H4 (cell line): Measurements from ENCODE around the gene SPRR2B. TPM values are rescaled to one million over a fixed set of nuclear protein-coding genes. Genes with fewer than 3 reads are reported as not detected.
A peak's percentile ranks its signal among the peaks of the same experiment; 100 is the strongest.
"Not testable (repeated sequence)": the region's sequence is repeated elsewhere in the genome, so short reads cannot be mapped to it uniquely, and the experiment has no call there.

ENCODE experiments used
- DNase-seq: peaks from one replicate; pipeline ENCODE4 v3.0.0-alpha.2; 2015; ENCODE audit warnings: low spot score
- total RNA-seq: library from RNA; depleted of rRNA; stranded (reverse); fragments of >200 nt; shearing (Covaris generic); gene quantifications from 2 replicates; pipeline ENCODE4 v1.2.3, GENCODE V29; 2014; rRNA removed

SPRR2B gene
- total RNA-seq, result not detected in 2 replicates

GRCh38 chr1:153071511-153071910, at the start of gene SPRR2B:
SPRR2B (minus strand) TSS chr1:153071611; CDS start chr1:153070839, 772 bp downstream.
- DNase-seq, result no peak

DNA sequence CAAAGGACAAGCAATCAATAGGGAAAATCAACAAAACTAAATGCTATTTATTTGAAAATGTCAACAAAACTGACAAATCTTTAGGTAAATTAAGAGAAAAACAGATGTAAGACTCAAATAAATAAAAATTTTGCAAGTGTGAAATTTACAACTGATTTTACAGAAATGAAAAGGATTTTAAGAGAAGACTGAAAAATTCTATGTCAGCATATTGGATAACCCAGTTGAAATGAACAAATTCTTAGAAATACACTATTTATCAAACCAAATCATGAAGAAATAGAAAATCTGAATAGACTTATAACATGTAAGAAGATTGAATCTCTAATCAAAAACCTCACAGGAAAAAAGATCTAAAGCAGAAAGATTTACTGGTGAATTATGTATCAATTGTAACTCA, 49.5 kb upstream of the SPRR2B start:
- DNase-seq, result no peak

GRCh38 chr1:153119491-153119971, 48.1 kb upstream of the SPRR2B start:
- no peak for DNase-seq

- DNase-seq, result not testable (repeated sequence)
Observed at GRCh38 chr1:153115264-153115663, 43.9 kb upstream of the SPRR2B start.

- DNase-seq, result no peak
Observed at GRCh38 chr1:153113416-153113815, 42.0 kb upstream of the SPRR2B start, which contains the start of gene SPRR2F. SPRR2F (minus strand) TSS chr1:153113516; CDS start chr1:153112733, 783 bp downstream.

- DNase-seq, result not testable (repeated sequence)
Observed at GRCh38 chr1:153112454-153112853, 41.0 kb upstream of the SPRR2B start.

DNA sequence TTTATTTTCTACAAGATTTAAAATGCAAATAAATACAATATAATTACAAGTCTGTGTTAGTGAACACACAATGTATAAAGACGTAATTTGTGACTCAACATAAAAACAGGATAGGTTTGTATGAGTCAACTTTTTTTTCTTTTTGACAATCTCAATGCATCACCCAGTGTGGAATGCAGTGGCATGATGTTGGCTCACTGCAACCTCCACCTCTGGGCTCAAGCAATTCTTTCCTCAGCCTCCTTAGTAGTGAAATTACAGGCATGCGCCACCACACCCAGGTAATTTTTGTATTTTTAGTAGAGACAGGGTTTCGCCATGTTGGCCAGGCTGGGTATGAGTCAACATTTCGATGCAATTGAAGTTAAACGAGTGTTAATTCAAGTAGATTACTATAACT, 28.8 kb upstream of the SPRR2B start:
- DNase-seq, result peak; percentile 65

GRCh38 chr1:153099461-153100045, 28.1 kb upstream of the SPRR2B start:
- DNase-seq, result no peak

DNA sequence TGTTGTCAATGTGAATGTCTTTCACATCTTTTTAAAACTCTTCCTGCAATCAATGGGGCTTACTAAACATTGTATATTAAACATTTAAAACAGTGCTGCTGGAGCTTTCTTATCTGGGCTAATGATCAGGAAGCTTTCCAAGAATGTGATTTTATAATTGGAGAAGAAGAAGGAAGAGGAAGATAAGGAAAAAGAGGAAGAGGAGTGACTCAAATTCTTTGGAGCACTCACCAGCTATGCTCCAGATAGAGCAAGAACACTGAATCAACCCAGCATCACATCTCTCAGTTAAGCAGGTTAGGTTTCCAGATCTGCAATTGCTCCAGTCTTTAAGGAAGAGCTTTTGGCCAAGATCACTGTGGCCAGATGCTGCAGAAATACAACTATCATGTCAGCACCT, 24.4 kb upstream of the SPRR2B start:
- no peak for DNase-seq

DNA sequence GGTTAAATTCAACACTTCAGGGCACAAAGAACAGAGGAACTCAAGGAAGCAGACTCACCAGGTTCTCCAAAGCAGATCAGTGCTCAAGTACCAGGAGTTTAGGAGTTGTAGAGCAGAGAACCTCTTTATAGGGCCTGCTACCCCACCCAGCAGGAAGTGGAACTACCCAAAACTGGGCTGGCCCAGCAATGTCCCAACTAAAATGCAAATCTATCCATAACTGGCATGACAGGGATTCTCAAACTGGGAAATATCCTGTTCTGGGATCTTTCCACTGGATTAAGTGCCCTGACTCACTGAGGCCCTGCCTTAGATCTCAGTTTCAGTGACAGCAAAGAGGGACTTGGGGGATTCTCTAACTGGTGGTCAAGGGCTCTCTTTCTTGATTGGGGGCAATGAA, 23.0 kb upstream of the SPRR2B start, which contains the start of gene SPRR2E:
Gene SPRR2E, minus strand, starts transcription at position 101 of the 400 bp plus-strand sequence. CDS start 775 bp downstream, outside the sequence.
- DNase-seq, result no peak

DNA sequence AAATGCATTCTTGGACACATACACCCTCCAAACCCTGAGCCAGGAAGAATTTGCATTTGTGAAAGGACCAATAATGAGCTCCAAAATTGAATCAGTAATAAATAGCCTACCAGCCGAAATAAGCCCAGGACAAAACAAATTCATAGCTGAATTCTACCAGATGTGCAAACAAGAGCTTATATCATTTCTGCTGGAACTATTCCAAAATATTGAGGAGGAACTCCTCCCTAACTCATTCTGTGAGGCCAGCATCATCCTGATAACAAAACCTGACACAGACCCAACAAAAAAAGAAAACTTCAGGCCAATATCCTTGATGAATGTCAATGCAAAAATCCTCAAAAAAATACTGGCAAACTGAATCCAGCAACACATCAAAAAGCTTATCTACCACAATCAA, 16.2 kb upstream of the SPRR2B start:
- no peak for DNase-seq

GRCh38 chr1:153081736-153082135, 10.3 kb upstream of the SPRR2B start:
- DNase-seq, result peak; percentile 5

- no peak for DNase-seq
Observed at GRCh38 chr1:153072806-153073726, 1.7 kb upstream of the SPRR2B start.

GRCh38 chr1:153070243-153070642, 1.2 kb downstream of the SPRR2B start:
- no peak for DNase-seq

DNA sequence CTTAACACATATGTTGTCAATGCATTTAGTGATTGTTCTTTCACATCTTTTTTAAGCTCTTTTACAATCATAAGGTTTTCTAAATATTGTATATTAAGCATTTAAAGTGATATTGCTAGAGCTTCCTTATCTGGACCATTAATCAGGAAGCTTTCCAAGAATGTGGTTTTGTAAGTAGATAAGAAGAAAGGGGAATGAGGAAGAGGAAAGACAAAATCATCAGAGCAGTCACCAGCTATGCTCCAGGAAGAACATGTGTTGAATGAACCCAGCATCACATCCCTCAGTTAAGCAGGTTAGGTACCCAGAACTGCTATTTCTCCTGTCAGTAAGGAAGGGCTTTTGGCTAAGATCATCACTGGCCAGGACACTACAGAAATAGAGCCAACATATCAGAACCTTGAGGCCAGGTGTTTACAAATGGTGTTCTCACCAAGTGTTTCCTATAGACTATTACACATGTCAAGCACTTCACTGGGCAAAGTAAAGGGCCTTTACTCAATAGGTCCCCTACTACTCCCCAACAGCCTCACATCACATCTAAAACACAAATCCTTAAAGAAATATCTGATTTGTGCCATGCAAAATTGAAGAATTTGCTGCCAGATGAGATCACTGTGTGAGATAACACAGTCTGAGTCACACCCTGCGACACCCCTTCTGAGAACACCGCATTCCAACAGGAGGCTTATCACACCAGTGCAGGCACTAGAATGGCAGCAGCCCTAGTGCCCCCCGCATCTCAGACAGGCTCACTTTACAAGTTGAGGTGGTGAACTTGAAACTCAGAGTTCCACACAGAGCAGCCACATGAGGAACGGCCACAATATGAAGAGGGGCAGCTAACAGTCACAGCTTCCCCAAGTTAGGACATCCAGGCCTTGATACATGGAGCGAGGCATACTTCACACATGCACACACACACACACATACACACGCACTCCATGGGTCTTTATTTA, 12.3 kb downstream of the SPRR2B start:
- DNase-seq, result no peak

GRCh38 chr1:153058154-153058553, 13.3 kb downstream of the SPRR2B start:
- DNase-seq, result no peak

GRCh38 chr1:153057375-153057774, 14.0 kb downstream of the SPRR2B start, which contains the start of gene SPRR2A:
SPRR2A (minus strand) TSS chr1:153057512; CDS start chr1:153056735, 777 bp downstream.
- DNase-seq, result no peak

DNA sequence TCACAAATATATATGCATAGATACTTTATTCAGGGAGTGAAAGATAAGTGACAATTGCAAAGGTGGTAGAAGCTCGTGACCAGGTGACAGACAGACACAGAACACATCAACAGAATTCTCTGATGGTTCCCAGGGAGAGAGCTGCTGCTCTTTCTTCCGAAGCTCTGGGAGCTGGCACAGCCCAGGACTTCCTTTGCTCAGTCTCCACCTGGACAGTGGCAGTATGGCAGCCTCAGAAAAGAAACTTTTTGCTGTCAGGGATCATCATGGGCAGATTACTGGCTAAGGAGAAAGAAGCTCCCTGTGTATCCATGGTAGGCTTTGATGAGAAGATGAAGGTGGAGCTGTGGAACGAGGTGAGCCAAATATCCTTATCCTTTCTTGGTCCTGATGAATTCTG, 15.3 kb downstream of the SPRR2B start:
- DNase-seq, result not testable (repeated sequence)

DNA sequence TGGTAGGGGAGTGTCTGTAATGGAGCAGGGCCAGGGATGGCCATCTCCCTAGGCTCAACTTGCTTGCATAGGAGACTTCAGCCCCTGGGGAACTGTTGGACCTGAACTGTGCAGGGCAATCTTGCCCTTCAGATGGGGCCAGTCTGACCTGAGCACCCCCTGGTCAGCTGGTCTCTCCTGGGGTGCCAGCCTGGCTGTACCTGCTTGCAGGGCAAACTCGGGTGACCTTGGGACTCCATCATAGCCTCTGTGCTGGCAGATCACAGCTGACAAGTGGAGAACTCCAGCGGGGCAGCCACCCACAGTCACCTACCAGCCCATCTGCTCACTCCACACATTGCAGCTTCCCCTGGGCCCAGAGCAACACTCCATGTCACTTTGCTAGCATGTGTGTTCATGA, 22.2 kb downstream of the SPRR2B start:
- no peak for DNase-seq

DNA sequence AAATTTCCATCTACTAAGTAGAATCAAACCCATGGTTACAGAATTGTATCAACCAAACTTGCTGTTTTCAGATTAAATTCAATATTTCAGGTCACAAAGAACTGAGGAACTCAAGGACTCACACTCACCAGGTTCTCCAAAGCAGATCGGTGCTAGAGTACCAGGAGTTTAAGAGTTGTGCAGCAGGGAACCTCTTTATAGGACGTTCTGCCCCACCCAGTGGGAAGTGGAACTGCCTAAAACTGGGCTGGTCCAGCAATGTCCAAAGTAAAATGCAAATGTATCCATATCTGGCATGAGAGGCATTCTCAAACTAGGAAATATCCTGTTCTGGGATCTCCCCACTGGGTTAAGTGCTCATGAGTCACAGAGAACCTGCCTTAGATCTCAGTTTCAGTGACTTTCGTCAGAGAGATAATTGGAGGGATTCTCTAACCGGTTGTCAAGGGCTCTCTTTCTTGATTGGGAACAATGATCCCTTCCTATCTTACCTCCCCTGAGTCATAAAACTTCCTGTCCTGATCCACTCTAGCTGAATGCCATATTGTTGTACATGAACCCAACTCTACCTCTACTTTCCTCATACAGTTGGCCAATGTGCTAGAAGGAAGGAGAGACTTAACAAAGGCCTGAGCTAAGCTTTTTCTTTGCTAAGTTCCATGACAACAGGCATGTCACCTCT, 30.3 kb downstream of the SPRR2B start, which contains the start of gene SPRR2D:
Gene SPRR2D, minus strand, starts transcription at position 171 of the 682 bp plus-strand sequence. CDS start 774 bp downstream, outside the sequence.
- no peak for DNase-seq

DNA sequence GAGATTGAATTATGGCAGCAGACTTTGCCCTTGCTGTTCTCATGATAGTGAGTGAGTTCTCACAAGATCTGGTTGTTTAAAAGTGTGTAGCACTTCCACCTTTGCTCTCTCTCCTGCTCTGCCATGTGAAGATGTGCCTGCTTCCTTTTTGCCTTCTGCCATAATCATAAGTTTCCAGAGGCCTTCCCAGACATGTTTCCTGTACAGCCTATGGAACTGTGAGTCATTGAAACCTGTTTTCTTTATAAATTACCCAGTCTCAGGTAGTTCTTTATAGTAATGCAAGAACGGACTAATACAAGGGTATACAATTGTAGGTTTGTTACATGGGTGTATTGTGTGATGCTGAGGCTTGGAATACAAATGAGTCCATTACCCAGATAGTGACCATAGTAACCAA, 36.2 kb downstream of the SPRR2B start:
- no peak for DNase-seq
